H7 (cell line): ENCODE results near the gene DLK2. TPM values are rescaled to one million over a fixed set of nuclear protein-coding genes. Genes with fewer than 3 reads are reported as not detected.
"Not testable (repeated sequence)": the region's sequence is repeated elsewhere in the genome, so short reads cannot be mapped to it uniquely, and the experiment has no call there.

Source experiments
- DNase-seq: peaks from one replicate; pipeline ENCODE4 v3.0.0; 2012
- H3K27me3 ChIP-seq: 2 replicates; pipeline ENCODE4 v1.6.0; 2011; ENCODE audit warnings: mild to moderate bottlenecking, low read length; ENCODE audit not compliant: control insufficient read depth, insufficient read depth
- H3K36me3 ChIP-seq: replicated peaks from 2 replicates; pipeline ENCODE4 v1.5.1; 2011; ENCODE audit warnings: low read length; ENCODE audit not compliant: control insufficient read depth, insufficient read depth
- H3K4me3 ChIP-seq: 2 replicates; pipeline ENCODE4 v1.5.1; 2011; ENCODE audit warnings: low read depth, mild to moderate bottlenecking, control low read depth, low read length, moderate library complexity; ENCODE audit not compliant: insufficient read depth
- total RNA-seq: library from RNA; depleted of rRNA; stranded (reverse); fragments of >200 nt; shearing (Covaris generic); gene quantifications from 2 replicates; pipeline ENCODE4 v1.2.3, GENCODE V29; 2014; rRNA removed

Gene DLK2
- total RNA-seq, 1 experiment from 2014 or later, result 0.42 TPM

DNA sequence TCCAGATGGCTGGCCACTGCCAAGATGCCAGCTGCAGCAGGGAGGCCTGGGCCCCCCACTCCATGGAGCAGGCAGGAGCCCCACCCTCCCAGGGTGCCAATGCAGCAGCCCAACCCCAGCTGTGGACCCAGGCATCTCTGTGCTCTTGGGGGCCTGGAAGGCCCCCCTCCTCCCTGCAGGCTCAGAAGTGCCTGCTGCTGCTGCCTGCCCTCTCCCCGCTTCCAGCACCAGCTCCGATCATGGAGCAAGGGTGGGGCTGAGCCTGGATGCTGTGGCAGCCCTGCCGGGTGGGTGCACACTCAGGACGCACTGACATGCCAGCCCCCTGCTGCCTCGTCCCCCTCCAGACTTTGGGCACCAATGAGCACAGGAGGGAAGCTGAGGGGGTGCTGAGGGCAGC is 42.8 kb downstream of the DLK2 start:
- peak; percentile 20 for DNase-seq
- no peaks in the 10 kb centered on the region; the same call in 1 of the 2 replicates for H3K27me3 ChIP-seq
- H3K36me3 ChIP-seq, result no peaks in the 10 kb centered on the region
- H3K4me3 ChIP-seq, result no peak overlapping the region

- not testable (repeated sequence) for DNase-seq
These were observed 44.6 kb downstream of the DLK2 start for GRCh38 chr6:43410776-43411175.

DNA sequence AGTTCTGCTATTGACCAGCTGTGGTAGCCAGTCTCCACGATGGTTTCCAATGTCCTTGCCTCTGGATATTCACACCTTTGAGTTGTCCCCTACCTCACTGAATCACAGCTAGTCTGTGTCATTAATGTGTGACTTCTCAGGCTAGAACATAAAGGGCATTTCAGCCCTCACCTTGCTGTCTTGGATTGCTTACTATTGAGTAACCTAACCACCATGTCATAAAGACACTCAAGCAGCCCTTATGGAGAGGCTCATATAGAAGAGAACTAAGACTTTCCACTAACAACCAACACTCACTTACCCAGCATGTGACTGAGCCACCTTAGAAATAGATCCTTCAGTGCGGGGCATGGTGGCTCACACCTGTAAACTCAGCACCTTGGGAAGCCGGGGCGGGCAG is 47.1 kb downstream of the DLK2 start:
- Histone ChIP-seq H3K4me3 (no peak overlapping the region), H3K27me3 (no peaks in the 10 kb centered on the region), H3K36me3 (no peaks in the 10 kb centered on the region)
- no peak for DNase-seq

More at GRCh38 chr6:43410776-43411175, 44.6 kb downstream of the DLK2 start:
- not testable (repeated sequence) for H3K27me3 ChIP-seq, H3K4me3 ChIP-seq, H3K36me3 ChIP-seq

- no peak overlapping the region for H3K4me3 ChIP-seq
- no peaks in the 10 kb centered on the region for H3K27me3 ChIP-seq
- no peak for DNase-seq
- no peaks in the 10 kb centered on the region for H3K36me3 ChIP-seq
These were observed 48.1 kb downstream of the DLK2 start for GRCh38 chr6:43407296-43407695.

GRCh38 chr6:43405354-43405753 is 50.0 kb downstream of the DLK2 start:
- Histone ChIP-seq H3K36me3 (no peaks in the 10 kb centered on the region), H3K4me3 (no peak overlapping the region), H3K27me3 (no peaks in the 10 kb centered on the region)
- no peak for DNase-seq

- Histone ChIP-seq H3K27me3 (no peaks in the 10 kb centered on the region; the same call in 1 of the 2 replicates), H3K36me3 (no peaks in the 10 kb centered on the region), H3K4me3 (no peak overlapping the region)
- DNase-seq, result no peak
These were observed 52.5 kb downstream of the DLK2 start for GRCh38 chr6:43402820-43403219.

DNA sequence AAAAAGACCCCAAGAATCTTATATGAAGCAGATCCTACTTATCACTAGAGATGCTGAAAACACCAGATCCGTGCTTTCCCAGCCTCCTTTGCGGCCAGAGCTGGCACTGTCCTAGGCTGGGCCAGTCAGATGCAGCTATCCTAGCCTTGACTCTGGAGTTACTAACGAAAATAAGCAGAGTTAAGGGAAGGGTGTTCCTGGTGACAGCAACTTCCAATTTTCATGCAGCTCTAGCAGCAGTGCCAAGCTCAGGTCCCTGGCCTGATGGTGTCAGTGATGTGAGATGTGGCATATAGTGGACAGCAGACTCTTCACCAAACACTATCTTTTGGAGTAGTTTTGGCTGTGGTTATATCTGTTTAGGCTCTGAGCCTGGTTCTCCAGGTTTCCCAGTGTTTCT is 53.6 kb downstream of the DLK2 start:
- no peaks in the 10 kb centered on the region; the same call in 1 of the 2 replicates for H3K27me3 ChIP-seq
- no peak for DNase-seq
- H3K4me3 ChIP-seq, result no peak overlapping the region
- no peaks in the 10 kb centered on the region for H3K36me3 ChIP-seq

Other genes with a start within 250 kb of the DLK2 start
- 73.6 and 85.3 TPM in 2 replicates for gene DNPH1, start 226.1 kb downstream of the DLK2 start, total RNA-seq
- not detected in 2 replicates for gene TTBK1, start 212.1 kb downstream of the DLK2 start, total RNA-seq
- gene SLC22A7, start 157.3 kb downstream of the DLK2 start, total RNA-seq, result not detected in 2 replicates
- gene CRIP3, start 146.7 kb downstream of the DLK2 start, total RNA-seq, result 20.1 and 28.1 TPM in 2 replicates
- 8.1 and 14.5 TPM in 2 replicates for gene ZNF318, start 85.9 kb downstream of the DLK2 start, total RNA-seq
- 17.3 and 18.4 TPM in 2 replicates for gene ABCC10, start 28.0 kb downstream of the DLK2 start, total RNA-seq
- gene TJAP1, start 22.0 kb upstream of the DLK2 start, total RNA-seq, result 25.3 and 25.5 TPM in 2 replicates
- 0.26 TPM in 1 of 2 replicates, not detected in the other for gene LRRC73, start 54.8 kb upstream of the DLK2 start, total RNA-seq
- 92.9 and 102 TPM in 2 replicates for gene YIPF3, start 61.4 kb upstream of the DLK2 start, total RNA-seq
- 40.3 and 40.8 TPM in 2 replicates for gene POLR1C, start 61.5 kb upstream of the DLK2 start, total RNA-seq
- gene XPO5, start 120.5 kb upstream of the DLK2 start, total RNA-seq, result 70.9 and 78.3 TPM in 2 replicates
- gene POLH, start 120.6 kb upstream of the DLK2 start, total RNA-seq, result 4.7 and 5.0 TPM in 2 replicates
- 59.0 and 64.2 TPM in 2 replicates for gene GTPBP2, start 173.7 kb upstream of the DLK2 start, total RNA-seq
- 40.0 and 46.5 TPM in 2 replicates for gene MAD2L1BP, start 180.3 kb upstream of the DLK2 start, total RNA-seq
- gene RSPH9, start 189.5 kb upstream of the DLK2 start, total RNA-seq, result 0.07 TPM in 1 of 2 replicates, not detected in the other
- 77.3 and 102 TPM in 2 replicates for gene MRPS18A, start 232.2 kb upstream of the DLK2 start, total RNA-seq